IPS-20b (cell line): Measurements from ENCODE around the gene ATP13A3.

Experiments
- H3K27ac ChIP-seq: one replicate; pipeline ENCODE4 v1.5.1; 2013; ENCODE audit warnings: low read length
- H3K27me3 ChIP-seq: 2 replicates; pipeline ENCODE4 v1.6.1; 2013; ENCODE audit warnings: mild to moderate bottlenecking, low read length, inconsistent platforms; ENCODE audit not compliant: insufficient read depth
- H3K36me3 ChIP-seq: 2 replicates; pipeline ENCODE4 v1.6.1; 2013; ENCODE audit warnings: low read depth, mild to moderate bottlenecking, inconsistent platforms, low read length, moderate library complexity; ENCODE audit not compliant: insufficient read depth
- H3K4me1 ChIP-seq: 2 replicates; pipeline ENCODE4 v1.6.1; 2013; ENCODE audit warnings: mild to moderate bottlenecking, control low read depth, inconsistent platforms, low read length, moderate library complexity; ENCODE audit not compliant: insufficient read depth
- H3K4me3 ChIP-seq: 2 replicates; pipeline ENCODE4 v1.5.1; 2013; ENCODE audit warnings: mild to moderate bottlenecking, low read length, inconsistent platforms
- H3K9ac ChIP-seq: 2 replicates; pipeline ENCODE4 v1.6.1; 2013; ENCODE audit warnings: low read depth, mild to moderate bottlenecking, inconsistent platforms, low read length, moderate library complexity
- H3K9me3 ChIP-seq: 2 replicates; pipeline ENCODE4 v1.6.1; 2013; ENCODE audit warnings: mild to moderate bottlenecking, low read depth, low read length, inconsistent platforms; ENCODE audit not compliant: insufficient read depth

Gene ATP13A3

DNA sequence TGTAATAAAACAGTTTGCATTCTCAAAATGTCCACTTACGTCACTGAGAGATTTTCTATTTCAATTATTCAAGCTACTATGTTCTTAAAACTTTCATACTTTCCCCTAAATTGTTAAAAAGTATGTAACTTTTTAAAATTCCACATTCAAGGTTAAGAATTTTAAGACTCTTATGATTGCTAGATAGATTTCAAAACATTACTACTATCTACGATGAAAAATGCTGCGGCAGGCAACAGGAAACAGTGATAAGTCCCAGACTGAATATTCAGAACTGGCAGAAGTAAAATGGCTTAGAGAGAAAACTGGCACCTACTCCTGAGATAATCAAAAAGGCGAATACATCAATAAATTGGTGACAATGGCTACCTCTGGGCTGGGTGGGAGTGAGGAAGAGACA is 16.2 kb downstream of the ATP13A3 start:
- no peaks in the 10 kb centered on the region for H3K9me3 ChIP-seq
- no peak overlapping the region for H3K27ac ChIP-seq
- no peak overlapping the region for H3K4me3 ChIP-seq
- H3K4me1 ChIP-seq = peaks cover 6% of the 10 kb centered on the region; the same call in 1 of the 2 replicates
- H3K36me3 ChIP-seq = no peaks in the 10 kb centered on the region
- no peaks in the 10 kb centered on the region for H3K27me3 ChIP-seq
- no peak overlapping the region for H3K9ac ChIP-seq

DNA sequence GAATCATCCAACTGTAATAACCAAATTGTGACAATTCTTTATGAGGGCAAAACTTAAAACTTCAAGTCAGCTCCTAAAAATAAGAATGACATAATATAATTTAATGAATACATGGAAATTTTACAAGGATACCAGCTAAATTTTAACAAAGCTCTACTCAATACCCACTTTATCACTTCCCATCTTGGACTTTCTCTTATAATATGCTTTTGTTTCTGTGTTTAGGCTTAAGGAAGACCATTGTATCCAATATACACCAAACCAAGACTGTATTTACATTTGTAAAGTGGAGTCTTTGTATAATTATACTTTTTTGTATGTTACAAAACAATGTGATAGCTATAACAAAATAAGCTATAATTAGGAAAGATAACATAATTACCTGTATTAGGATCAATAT is 16.8 kb downstream of the ATP13A3 start:
- Histone ChIP-seq H3K27ac (no peak overlapping the region), H3K4me1 (peaks cover 6% of the 10 kb centered on the region; the same call in 1 of the 2 replicates)

DNA sequence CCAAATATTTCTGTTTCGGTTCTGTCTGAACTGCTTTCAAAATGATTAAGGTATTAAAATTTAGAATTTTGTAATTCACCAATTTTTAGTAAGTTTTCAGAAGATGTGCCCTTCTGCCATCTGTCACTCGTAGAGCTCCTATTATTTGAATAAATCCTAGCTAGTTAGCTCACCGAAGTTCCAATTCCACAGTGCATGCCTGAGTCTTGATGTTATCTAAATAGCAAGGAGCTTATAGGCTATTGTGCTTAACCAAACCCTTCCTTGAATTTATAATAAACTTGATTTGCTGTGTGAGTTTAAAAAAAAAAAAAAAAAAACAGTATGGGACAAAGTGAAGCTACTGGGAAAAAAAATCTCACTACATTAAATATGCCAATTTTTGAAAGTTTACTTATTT is 18.7 kb downstream of the ATP13A3 start:
- H3K9me3 ChIP-seq = no peaks in the 10 kb centered on the region
- H3K27me3 ChIP-seq = no peaks in the 10 kb centered on the region
- H3K27ac ChIP-seq = no peak overlapping the region
- no peak overlapping the region for H3K4me3 ChIP-seq
- no peak overlapping the region for H3K9ac ChIP-seq
- no peaks in the 10 kb centered on the region; the same call in 1 of the 2 replicates for H3K36me3 ChIP-seq
- H3K4me1 ChIP-seq = 0 out of 2 replicates have a peak, but pooled peaks cover 3% of the 10 kb centered on the region

More for the DNA sequence above, 16.8 kb downstream of the ATP13A3 start:
- H3K4me3 ChIP-seq = no peak overlapping the region
- H3K9me3 ChIP-seq = no peaks in the 10 kb centered on the region
- H3K9ac ChIP-seq = no peak overlapping the region
- no peaks in the 10 kb centered on the region for H3K27me3 ChIP-seq
- H3K36me3 ChIP-seq = no peaks in the 10 kb centered on the region

DNA sequence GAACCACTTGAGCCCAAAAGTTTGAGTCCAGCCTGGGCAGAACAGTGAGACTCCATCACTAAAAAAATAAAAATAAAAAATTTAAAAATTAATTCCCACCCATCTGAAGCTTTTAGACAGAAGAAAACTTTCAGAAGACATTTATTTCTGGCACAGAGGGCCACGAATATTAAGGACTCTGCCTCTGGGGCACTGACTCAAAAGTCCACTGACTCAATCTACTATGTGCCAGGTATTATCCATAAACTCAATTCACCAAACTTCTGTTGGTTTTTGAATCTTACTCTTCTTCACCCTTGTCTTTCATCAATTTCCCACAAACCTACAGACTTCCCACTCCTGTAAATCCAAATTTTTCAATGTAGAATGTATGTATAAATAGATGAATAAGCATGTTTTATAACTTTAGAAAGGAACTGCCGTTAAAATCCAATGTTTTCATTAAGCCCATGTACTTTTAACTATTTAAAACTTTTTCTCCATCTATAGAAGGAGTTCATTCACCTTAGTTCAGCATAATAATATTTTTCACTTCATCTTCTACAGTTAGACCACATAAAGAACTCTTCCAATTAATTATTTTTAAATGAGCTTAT is 19.9 kb downstream of the ATP13A3 start:
- H3K9ac ChIP-seq = no peak overlapping the region

DNA sequence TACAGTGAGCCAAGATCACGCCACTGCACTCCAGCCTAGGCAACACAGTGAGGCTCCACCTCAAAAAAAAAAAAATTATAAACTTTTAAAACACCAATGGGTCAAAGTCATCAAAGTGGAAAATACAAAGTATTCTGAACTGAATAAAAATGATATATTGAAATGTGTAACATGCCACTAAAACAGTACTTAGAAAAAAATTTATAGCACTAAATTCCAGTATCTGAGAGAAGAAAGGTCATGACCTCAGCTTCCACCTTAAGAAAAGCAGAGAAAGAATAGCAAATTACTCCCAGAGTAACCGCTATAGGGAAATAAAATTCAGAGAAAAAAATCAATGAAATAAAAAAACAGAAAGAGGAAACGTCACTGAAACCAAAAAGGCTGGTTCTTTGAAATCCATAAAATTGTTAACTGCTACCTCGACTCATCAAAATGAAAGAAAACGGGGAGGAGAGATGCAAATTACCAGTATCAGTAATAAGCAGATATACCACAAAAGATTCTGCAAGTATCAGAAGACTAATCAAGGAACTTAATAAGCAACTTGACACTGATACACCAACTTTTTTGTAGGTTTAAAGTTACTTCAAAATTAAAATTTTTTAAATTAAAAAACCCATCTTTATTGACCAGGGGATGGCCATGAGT is 20.8 kb downstream of the ATP13A3 start:
- H3K27ac ChIP-seq = no peak overlapping the region

More for the DNA sequence above, 19.9 kb downstream of the ATP13A3 start:
- H3K4me1 ChIP-seq = no peaks in the 10 kb centered on the region
- no peak overlapping the region for H3K4me3 ChIP-seq
- H3K36me3 ChIP-seq = no peaks in the 10 kb centered on the region; the same call in 1 of the 2 replicates
- H3K9me3 ChIP-seq = 0 out of 2 replicates have a peak, but pooled peaks cover 4% of the 10 kb centered on the region
- no peak overlapping the region for H3K27ac ChIP-seq
- H3K27me3 ChIP-seq = no peaks in the 10 kb centered on the region

GRCh38 chr3:194465246-194465645 is 21.6 kb downstream of the ATP13A3 start:
- Histone ChIP-seq H3K27me3 (no peaks in the 10 kb centered on the region), H3K4me1 (no peaks in the 10 kb centered on the region), H3K36me3 (peaks cover 6% of the 10 kb centered on the region; the same call in 1 of the 2 replicates), H3K9ac (no peak overlapping the region), H3K27ac (no peak overlapping the region), H3K4me3 (no peak overlapping the region), H3K9me3 (0 out of 2 replicates have a peak, but pooled peaks cover 4% of the 10 kb centered on the region)

More for the DNA sequence above, 20.8 kb downstream of the ATP13A3 start:
- H3K27me3 ChIP-seq = no peaks in the 10 kb centered on the region
- H3K4me3 ChIP-seq = no peak overlapping the region
- no peaks in the 10 kb centered on the region for H3K4me1 ChIP-seq
- no peaks in the 10 kb centered on the region; the same call in 1 of the 2 replicates for H3K36me3 ChIP-seq
- 0 out of 2 replicates have a peak, but pooled peaks cover 4% of the 10 kb centered on the region for H3K9me3 ChIP-seq
- H3K9ac ChIP-seq = no peak overlapping the region

DNA sequence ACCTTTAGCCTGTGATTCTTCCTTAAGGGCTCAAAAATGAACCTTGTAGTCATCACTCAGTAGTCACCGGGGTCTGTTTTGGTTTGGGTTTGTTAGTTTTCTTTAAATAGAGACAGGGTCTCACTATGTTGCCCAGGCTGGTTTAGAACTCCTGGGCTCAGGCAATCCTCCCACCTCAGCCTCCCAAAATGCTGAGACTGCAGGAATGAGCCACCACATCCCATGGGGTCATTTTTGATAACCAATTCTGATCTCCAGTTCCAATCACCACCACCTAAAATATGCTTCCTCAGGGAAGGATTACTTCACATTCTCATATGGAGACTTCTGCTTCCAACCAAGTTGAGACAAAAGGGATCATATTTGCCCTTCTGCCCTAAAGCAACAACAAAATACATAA is 22.1 kb downstream of the ATP13A3 start:
- Histone ChIP-seq H3K27me3 (no peaks in the 10 kb centered on the region), H3K27ac (no peak overlapping the region), H3K4me1 (no peaks in the 10 kb centered on the region), H3K9me3 (0 out of 2 replicates have a peak, but pooled peaks cover 4% of the 10 kb centered on the region), H3K36me3 (peaks cover 12% of the 10 kb centered on the region), H3K9ac (no peak overlapping the region), H3K4me3 (no peak overlapping the region)

DNA sequence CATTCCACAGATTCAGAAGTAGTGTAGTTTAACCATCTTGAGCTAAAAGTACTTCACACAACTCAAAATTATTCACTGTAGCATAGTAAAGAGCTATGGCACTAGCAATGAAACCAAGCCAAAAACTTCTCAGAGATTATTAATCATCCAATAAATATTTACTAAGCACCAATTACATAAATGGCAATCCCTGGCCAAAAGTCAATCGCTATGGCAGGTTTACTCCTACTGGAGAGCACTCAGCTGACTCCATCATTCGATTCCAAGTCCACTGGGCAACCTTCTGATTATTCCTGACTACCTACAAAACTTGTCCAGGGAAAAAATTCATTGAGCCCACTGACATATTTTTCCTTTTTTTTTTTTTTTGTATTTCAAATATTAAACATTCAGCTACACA is 23.9 kb downstream of the ATP13A3 start:
- H3K9ac ChIP-seq = no peak overlapping the region
- no peaks in the 10 kb centered on the region for H3K27me3 ChIP-seq

DNA sequence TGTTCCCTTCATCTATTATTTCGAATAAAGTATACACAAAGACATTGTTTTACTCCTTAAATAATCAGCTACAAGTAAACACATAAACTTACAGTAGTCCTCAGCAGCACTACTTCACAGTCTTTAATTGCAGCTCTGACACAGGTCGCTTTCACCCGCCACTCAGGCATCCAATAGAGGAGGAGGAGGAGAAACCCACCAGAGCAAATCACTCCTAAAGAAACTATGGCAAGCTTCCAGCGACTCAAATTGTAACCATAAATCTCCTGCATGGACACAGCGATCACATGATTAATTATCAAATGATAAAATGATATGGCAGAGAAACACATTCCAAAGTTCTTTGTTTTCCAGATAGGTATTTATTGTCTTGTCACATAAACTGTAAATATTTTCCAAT is 26.2 kb downstream of the ATP13A3 start:
- Histone ChIP-seq H3K36me3 (peaks cover 40% of the 10 kb centered on the region), H3K27ac (no peak overlapping the region), H3K9ac (no peak overlapping the region), H3K9me3 (0 out of 2 replicates have a peak, but pooled peaks cover 4% of the 10 kb centered on the region), H3K27me3 (no peaks in the 10 kb centered on the region), H3K4me3 (no peak overlapping the region), H3K4me1 (no peaks in the 10 kb centered on the region)

More for the DNA sequence above, 23.9 kb downstream of the ATP13A3 start:
- peaks cover 26% of the 10 kb centered on the region for H3K36me3 ChIP-seq
- no peak overlapping the region for H3K4me3 ChIP-seq
- no peak overlapping the region for H3K27ac ChIP-seq
- no peaks in the 10 kb centered on the region for H3K4me1 ChIP-seq
- 0 out of 2 replicates have a peak, but pooled peaks cover 4% of the 10 kb centered on the region for H3K9me3 ChIP-seq

- H3K27ac ChIP-seq = no peak overlapping the region
- H3K9ac ChIP-seq = no peak overlapping the region
- H3K4me1 ChIP-seq = no peaks in the 10 kb centered on the region
- peaks cover 61% of the 10 kb centered on the region for H3K36me3 ChIP-seq
- 0 out of 2 replicates have a peak, but pooled peaks cover 4% of the 10 kb centered on the region for H3K9me3 ChIP-seq
- no peaks in the 10 kb centered on the region for H3K27me3 ChIP-seq
- no peak overlapping the region for H3K4me3 ChIP-seq
Measured at GRCh38 chr3:194458131-194458530, 28.7 kb downstream of the ATP13A3 start.

DNA sequence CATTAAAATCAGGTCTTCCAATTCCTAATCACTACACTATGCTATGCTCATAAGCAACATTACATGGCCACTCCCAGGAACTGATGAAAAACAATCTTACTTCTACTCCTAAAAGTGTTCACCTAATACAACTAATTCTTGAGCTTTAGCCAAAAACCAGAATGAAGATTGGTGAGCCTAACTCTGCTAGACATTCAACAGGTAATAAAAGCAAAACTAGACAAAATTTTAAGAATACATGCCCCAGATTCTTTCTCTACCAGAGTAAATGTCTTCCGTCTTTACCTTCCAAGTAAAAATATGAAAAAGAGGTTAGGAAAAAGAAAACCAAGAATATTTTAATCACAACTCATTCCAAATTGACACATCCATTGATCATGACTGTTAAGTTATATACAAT is 31.3 kb downstream of the ATP13A3 start:
- H3K36me3 ChIP-seq = peaks cover 82% of the 10 kb centered on the region
- H3K4me3 ChIP-seq = no peak overlapping the region
- no peak overlapping the region for H3K27ac ChIP-seq

GRCh38 chr3:194450341-194450740 is 36.5 kb downstream of the ATP13A3 start:
- Histone ChIP-seq H3K4me3 (no peak overlapping the region), H3K9me3 (no peaks in the 10 kb centered on the region), H3K36me3 (peaks cover 94% of the 10 kb centered on the region), H3K27ac (no peak overlapping the region), H3K4me1 (no peaks in the 10 kb centered on the region), H3K9ac (no peak overlapping the region), H3K27me3 (no peaks in the 10 kb centered on the region)

More for the DNA sequence above, 31.3 kb downstream of the ATP13A3 start:
- Histone ChIP-seq H3K27me3 (no peaks in the 10 kb centered on the region), H3K4me1 (no peaks in the 10 kb centered on the region), H3K9ac (no peak overlapping the region), H3K9me3 (no peaks in the 10 kb centered on the region)
